A549 (cell line): Measurements from ENCODE around the gene ORC3. TPM values are rescaled to one million over a fixed set of nuclear protein-coding genes. Genes with fewer than 3 reads are reported as not detected.
A peak's percentile ranks its signal among the peaks of the same experiment; 100 is the strongest.

Experiments
- ATAC-seq, 2 experiments: fragments of 200-7000 bp in 1 of 2; fragments of >200 bp in 1 of 2; cut with Nextera tagmentation in 1 of 2; cut with Tn5 transposase in 1 of 2; 3 replicates each; pipeline versions ENCODE4 v1.8.0 to v1.9.1; 2018 to 2020; ENCODE audit warnings: mild to moderate bottlenecking in 1 of 2, moderate library complexity in 1 of 2
- CTCF ChIA-PET: fragments of 300-600 bp; sonication (Branson Sonifier 250); formaldehyde crosslinking; extraction: SDS; loops from one replicate; lab custom pipeline; 2021; ENCODE audit warnings: antibody characterized with exemption, inconsistent platforms; lab: Yijun Ruan, JAX
- POLR2A ChIA-PET: fragments of 350-600 bp; formaldehyde crosslinking; extraction: SDS; loops from one replicate; lab custom pipeline; 2021; ENCODE audit warnings: antibody characterized with exemption, inconsistent platforms; lab: Yijun Ruan, JAX
- DNase-seq, 2 experiments: peaks; one replicate each; pipeline versions ENCODE4 v3.0.0 to v3.0.0-alpha.2; 2011 to 2016; ENCODE audit warnings: low read depth in 1 of 2, low spot score in 1 of 2
- FAIRE-seq: peaks from 2 replicates; lab custom pipeline; 2011; peaks lifted over from hg19 to GRCh38; lab: Jason Lieb, UNC
- H3K27ac ChIP-seq, 2 experiments: fragments of >200 bp; sonication (Bioruptor Twin); formaldehyde crosslinking; 3 replicates each; pipeline ENCODE4 v1.5.1; 2016 to 2017
- H3K4me1 ChIP-seq: fragments of >200 bp; sonication (Bioruptor Twin); formaldehyde crosslinking; 3 replicates; pipeline ENCODE4 v1.6.1; 2016
- H3K4me2 ChIP-seq: fragments of >200 bp; sonication (Bioruptor Twin); formaldehyde crosslinking; 3 replicates; pipeline ENCODE4 v1.6.1; 2016
- H3K4me3 ChIP-seq: fragments of >200 bp; sonication (Bioruptor Twin); formaldehyde crosslinking; 3 replicates; pipeline ENCODE4 v1.5.1; 2016
- H3K9me3 ChIP-seq: fragments of >200 bp; sonication (Bioruptor Twin); formaldehyde crosslinking; 3 replicates; pipeline ENCODE4 v1.6.1; 2016
- BCL3 ChIP-seq: fragments of >200 bp; sonication (Bioruptor Twin); formaldehyde crosslinking; IDR thresholded peaks from 3 replicates; pipeline ENCODE4 v1.6.1; 2016
- CHD4 ChIP-seq: fragments of 200-600 bp; sonication (generic); IDR thresholded peaks from 2 replicates; pipeline ENCODE4 v1.6.1; 2016; ENCODE audit warnings: antibody characterized with exemption, mild to moderate bottlenecking, borderline replicate concordance
- EHF ChIP-seq: fragments of 250-450 bp; sonication (Bioruptor Pico); IDR thresholded peaks from 2 replicates; pipeline ENCODE4 v1.5.0; 2020; ENCODE audit warnings: mild to moderate bottlenecking
- ESRRA ChIP-seq: fragments of 150-350 bp; IDR thresholded peaks from 2 replicates; pipeline ENCODE4 v1.6.1; 2014; ENCODE audit warnings: mild to moderate bottlenecking, low read length, borderline replicate concordance
- GATA3 ChIP-seq: IDR thresholded peaks from 2 replicates; pipeline ENCODE4 v1.6.1; 2012; ENCODE audit warnings: borderline replicate concordance
- HOXA7 ChIP-seq: fragments of 250-450 bp; sonication (Bioruptor Pico); IDR thresholded peaks from 2 replicates; pipeline ENCODE4 v1.5.0; 2020; ENCODE audit warnings: mild to moderate bottlenecking, moderate library complexity
- HOXB13 ChIP-seq: fragments of 250-450 bp; sonication (Bioruptor Pico); IDR thresholded peaks from 2 replicates; pipeline ENCODE4 v1.5.0; 2020; ENCODE audit warnings: low read depth, mild to moderate bottlenecking, moderate library complexity
- KDM1A ChIP-seq: fragments of 200-600 bp; sonication (generic); IDR thresholded peaks from 2 replicates; pipeline ENCODE4 v1.6.1; 2016; ENCODE audit warnings: low read depth, mild to moderate bottlenecking
- MAFK ChIP-seq: fragments of 450-650 bp; IDR thresholded peaks from 2 replicates; pipeline ENCODE4 v1.6.1; 2014; ENCODE audit not compliant: partially characterized antibody
- NFE2L2 ChIP-seq: fragments of 150-350 bp; conservative IDR thresholded peaks from 2 replicates; pipeline ENCODE4 v1.6.1; 2014; ENCODE audit warnings: low read length
- NR3C1 ChIP-seq: fragments of >200 bp; sonication (Bioruptor Twin); formaldehyde crosslinking; IDR thresholded peaks from 3 replicates; pipeline ENCODE4 v1.6.1; 2017
- PHF8 ChIP-seq: fragments of 200-600 bp; sonication (generic); IDR thresholded peaks from 2 replicates; pipeline ENCODE4 v1.6.1; 2016; ENCODE audit warnings: low read depth, mild to moderate bottlenecking, antibody characterized with exemption, moderate library complexity, borderline replicate concordance
- POLR2AphosphoS2 ChIP-seq: conservative IDR thresholded peaks from 2 replicates; pipeline ENCODE4 v1.6.1; 2012; ENCODE audit warnings: low read length, improper control_type of control experiment, inconsistent platforms
- RFX5 ChIP-seq: fragments of 450-650 bp; IDR thresholded peaks from 2 replicates; pipeline ENCODE4 v1.7.1; 2014; ENCODE audit warnings: antibody characterized with exemption, mild to moderate bottlenecking, moderate library complexity
- RNF2 ChIP-seq: fragments of 200-600 bp; sonication (generic); IDR thresholded peaks from 2 replicates; pipeline ENCODE4 v1.6.1; 2016; ENCODE audit warnings: low read depth, mild to moderate bottlenecking, antibody characterized with exemption, moderate library complexity, borderline replicate concordance
- SREBF2 ChIP-seq: fragments of 450-650 bp; IDR thresholded peaks from 2 replicates; pipeline ENCODE4 v1.6.1; 2014; ENCODE audit warnings: mild to moderate bottlenecking, moderate library complexity
- ZNF302 ChIP-seq: fragments of 250-450 bp; sonication (Bioruptor Pico); IDR thresholded peaks from 2 replicates; pipeline ENCODE4 v1.9.0; 2021; ENCODE audit warnings: inconsistent platforms, mild to moderate bottlenecking, moderate library complexity
- WGBS: methylation state at CpG from one replicate; pipeline ENCODE4 v1.1.6; 2017; ENCODE audit errors: missing lambda C conversion rate; 5-methylcytosine and 5-hydroxymethylcytosine counted together
- polyA plus RNA-seq, 4 experiments: library from polyadenylated mRNA; depleted of rRNA in 3 of 4; stranded (reverse); fragments of >200 nt; fragmentation: RNase III in 1 of 4; extraction: RNeasy Plus Mini Kit Qiagen cat#74134 plus additional on column Dnase treatment in 1 of 4; gene quantifications; 2 replicates in 3 of 4; 3 replicates in 1 of 4; pipeline ENCODE4 v1.2.3, GENCODE V29; 2011 to 2017
- TF ChIP-seq, protein P1 (sequence below): IDR thresholded peaks from 2 replicates; pipeline ENCODE4 v1.6.1; 2012
- TF ChIP-seq, protein P2 (sequence below): fragments of >200 bp; sonication (Bioruptor Twin); formaldehyde crosslinking; IDR thresholded peaks from 3 replicates; pipeline ENCODE4 v1.5.1; 2016
- TF ChIP-seq, protein P3 (sequence below): IDR thresholded peaks from 2 replicates; pipeline ENCODE4 v1.6.1; 2012

Gene ORC3
- polyA plus RNA-seq, 2 of the 4 experiments (the other 2 are of a cell fraction): 25.5 to 50.1 TPM

DNA sequence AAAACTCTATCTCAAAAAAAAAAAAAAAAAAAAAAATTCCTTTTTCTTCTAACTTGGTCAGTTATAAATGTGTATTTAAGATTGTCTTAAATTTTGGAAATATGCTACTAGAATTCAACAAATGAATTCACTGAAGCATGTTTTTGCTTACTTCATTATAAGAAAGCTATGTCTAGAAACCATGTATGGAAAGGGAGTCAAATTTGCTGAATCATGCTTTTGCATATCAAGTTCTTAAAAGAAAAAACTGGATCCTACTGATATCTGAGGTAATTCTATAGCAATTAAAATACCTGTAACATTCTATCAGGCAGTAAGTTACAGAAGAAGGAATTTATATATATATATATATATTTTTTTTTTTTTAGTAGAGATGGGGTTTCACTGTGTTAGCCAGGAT lies 84.4 kb downstream of the ORC3 start:
- Histone ChIP-seq H3K27ac (peak overlapping the region; percentile 58 to 68), H3K4me2 (peak overlapping the region; percentile 10; the same call in 1 of the 3 replicates), H3K4me1 (peaks cover 56% of the 10 kb centered on the region), H3K4me3 (no peak overlapping the region), H3K9me3 (no peaks in the 10 kb centered on the region)
- DNase-seq: no peak
- ChIA-PET CTCF (no interaction called here), POLR2A (no interaction called here)
- TF ChIP-seq NFE2L2: peak; percentile 79
- TF ChIP-seq NR3C1: no peak
- no peak for TF ChIP-seq CHD4
- peak; percentile 93 for TF ChIP-seq MAFK
- no peak for TF ChIP-seq RNF2
- ATAC-seq: no peak
- FAIRE-seq: no peak

- ATAC-seq (no peak), FAIRE-seq (no peak), DNase-seq (no peak)
- ChIA-PET CTCF (no interaction called here), POLR2A (no interaction called here)
- TF ChIP-seq, protein P1, sequence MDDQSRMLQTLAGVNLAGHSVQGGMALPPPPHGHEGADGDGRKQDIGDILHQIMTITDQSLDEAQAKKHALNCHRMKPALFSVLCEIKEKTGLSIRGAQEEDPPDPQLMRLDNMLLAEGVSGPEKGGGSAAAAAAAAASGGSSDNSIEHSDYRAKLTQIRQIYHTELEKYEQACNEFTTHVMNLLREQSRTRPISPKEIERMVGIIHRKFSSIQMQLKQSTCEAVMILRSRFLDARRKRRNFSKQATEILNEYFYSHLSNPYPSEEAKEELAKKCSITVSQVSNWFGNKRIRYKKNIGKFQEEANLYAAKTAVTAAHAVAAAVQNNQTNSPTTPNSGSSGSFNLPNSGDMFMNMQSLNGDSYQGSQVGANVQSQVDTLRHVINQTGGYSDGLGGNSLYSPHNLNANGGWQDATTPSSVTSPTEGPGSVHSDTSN: no peak
- TF ChIP-seq KDM1A (no peak), EHF (CRISPR knock-in tag) (no peak), NFE2L2 (no peak), HOXB13 (CRISPR knock-in tag) (no peak), POLR2AphosphoS2 (no peak), HOXA7 (CRISPR knock-in tag) (no peak)
- TF ChIP-seq, protein P2, sequence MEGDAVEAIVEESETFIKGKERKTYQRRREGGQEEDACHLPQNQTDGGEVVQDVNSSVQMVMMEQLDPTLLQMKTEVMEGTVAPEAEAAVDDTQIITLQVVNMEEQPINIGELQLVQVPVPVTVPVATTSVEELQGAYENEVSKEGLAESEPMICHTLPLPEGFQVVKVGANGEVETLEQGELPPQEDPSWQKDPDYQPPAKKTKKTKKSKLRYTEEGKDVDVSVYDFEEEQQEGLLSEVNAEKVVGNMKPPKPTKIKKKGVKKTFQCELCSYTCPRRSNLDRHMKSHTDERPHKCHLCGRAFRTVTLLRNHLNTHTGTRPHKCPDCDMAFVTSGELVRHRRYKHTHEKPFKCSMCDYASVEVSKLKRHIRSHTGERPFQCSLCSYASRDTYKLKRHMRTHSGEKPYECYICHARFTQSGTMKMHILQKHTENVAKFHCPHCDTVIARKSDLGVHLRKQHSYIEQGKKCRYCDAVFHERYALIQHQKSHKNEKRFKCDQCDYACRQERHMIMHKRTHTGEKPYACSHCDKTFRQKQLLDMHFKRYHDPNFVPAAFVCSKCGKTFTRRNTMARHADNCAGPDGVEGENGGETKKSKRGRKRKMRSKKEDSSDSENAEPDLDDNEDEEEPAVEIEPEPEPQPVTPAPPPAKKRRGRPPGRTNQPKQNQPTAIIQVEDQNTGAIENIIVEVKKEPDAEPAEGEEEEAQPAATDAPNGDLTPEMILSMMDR: no peak
- TF ChIP-seq, protein P3, sequence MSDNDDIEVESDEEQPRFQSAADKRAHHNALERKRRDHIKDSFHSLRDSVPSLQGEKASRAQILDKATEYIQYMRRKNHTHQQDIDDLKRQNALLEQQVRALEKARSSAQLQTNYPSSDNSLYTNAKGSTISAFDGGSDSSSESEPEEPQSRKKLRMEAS: no peak
- WGBS: 47% methylated on average over 4 of the region's 4 CpGs
- H3K9me3 ChIP-seq: no peaks in the 10 kb centered on the region
- no peak overlapping the region for H3K4me3 ChIP-seq
- H3K4me1 ChIP-seq: peaks cover 54% of the 10 kb centered on the region
- peak overlapping the region; percentile 10; the same call in 2 of the 3 replicates for H3K4me2 ChIP-seq
- peak overlapping the region in 1 of 2 experiments; percentile 70; a peak in 4 of 6 replicates for H3K27ac ChIP-seq
Observed at GRCh38 chr6:87675004-87675681, 85.2 kb downstream of the ORC3 start.

DNA sequence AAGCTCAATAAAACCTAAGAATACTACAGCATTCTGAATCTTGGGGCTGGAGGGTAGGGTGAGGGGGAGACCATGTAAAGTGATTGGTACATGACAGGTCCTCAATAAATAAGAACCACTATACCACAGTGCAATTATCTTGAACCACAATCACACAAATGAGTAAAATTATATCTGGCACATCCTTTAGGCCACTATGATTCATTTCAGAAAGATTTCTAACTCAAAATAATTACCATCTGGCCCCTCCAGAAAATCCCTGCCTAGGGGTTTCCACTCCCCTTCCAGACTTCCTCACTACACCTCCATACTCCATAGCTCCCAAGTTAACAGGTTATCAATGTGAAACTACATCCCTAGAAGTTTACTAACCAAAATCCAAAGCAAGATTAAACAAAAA lies 92.4 kb downstream of the ORC3 start:
- no peak for FAIRE-seq
- CTCF ChIA-PET: interaction anchor here (1.1 kb wide), 1 partner anchor 9 kb away, joined by 3 read pairs; no protein-coding TSS in a partner anchor
- DNase-seq: no peak
- H3K4me3 ChIP-seq: no peak overlapping the region
- POLR2A ChIA-PET: interaction anchor here (0.9 kb wide), 1 partner anchor 9 kb away, joined by 3 read pairs; no protein-coding TSS in a partner anchor
- H3K27ac ChIP-seq: no peak overlapping the region
- H3K4me2 ChIP-seq: 0 out of 3 replicates have a peak overlapping the region, but pooled peaks have one; percentile 15
- H3K9me3 ChIP-seq: no peaks in the 10 kb centered on the region
- peaks cover 60% of the 10 kb centered on the region; the same call in 2 of the 3 replicates for H3K4me1 ChIP-seq
- no peak for ATAC-seq
- TF ChIP-seq HOXB13 (CRISPR knock-in tag) (no peak), ESRRA (no peak), ZNF302 (CRISPR knock-in tag) (no peak), RFX5 (no peak), SREBF2 (no peak)
- TF ChIP-seq, all 56 proteins: peak for 0

GRCh38 chr6:87683890-87684289 lies 94.0 kb downstream of the ORC3 start:
- DNase-seq (no peak), ATAC-seq (no peak), FAIRE-seq (no peak)
- ChIA-PET CTCF (no interaction called here), POLR2A (no interaction called here)
- H3K9me3 ChIP-seq: no peaks in the 10 kb centered on the region
- no peak overlapping the region for H3K4me3 ChIP-seq
- H3K4me2 ChIP-seq: no peak overlapping the region
- TF ChIP-seq PHF8 (no peak), BCL3 (no peak), GATA3 (no peak)
- TF ChIP-seq, protein P1: no peak
- H3K4me1 ChIP-seq: peaks cover 67% of the 10 kb centered on the region; the same call in 2 of the 3 replicates
- H3K27ac ChIP-seq: no peak overlapping the region
- WGBS: 78% methylated on average over 3 of the region's 3 CpGs
